ENCODE data around the gene TEP1. TPM values are rescaled to one million over a fixed set of nuclear protein-coding genes. Genes with fewer than 3 reads are reported as not detected.

TEP1 gene
- total and polyA plus RNA-seq, 2 of the 13 experiments (the other 11 are each of a cell fraction or from before 2014, with no cell fraction given), result 11.0 to 12.8 TPM

- Histone ChIP-seq H3K9ac (ENCODE audit: insufficient read depth, low read depth, low read length) (peak within 1 kb of the TSS; percentile 91), H3K27me3 (ENCODE audit: control insufficient read depth in 1 of 2, insufficient read depth in 2 of 2, low read length in 2 of 2) (no peaks in the 10 kb centered on the region; a peak in 1 of 5 replicates), H2AFZ (ENCODE audit: low read length) (peak within 1 kb of the TSS; percentile 59), H3K79me2 (ENCODE audit: insufficient read depth, low read length) (peaks cover 36% of the 10 kb centered on the region), H3K36me3 (replicated peaks in 1 of 2; ENCODE audit: control insufficient read depth in 1 of 2, insufficient read depth in 2 of 2, low read length in 2 of 2) (peaks cover 25 to 56% of the 10 kb centered on the region in 2 experiments), H4K20me1 (ENCODE audit: insufficient read depth, low read length) (no peaks in the 10 kb centered on the region), H3K27ac (ENCODE audit: extremely low read length, insufficient read depth, low read length) (peak within 1 kb of the TSS; percentile 94), H3K4me1 (ENCODE audit: insufficient read depth, low read length) (peaks cover 35% of the 10 kb centered on the region), H3K9me3 (ENCODE audit: low read length) (no peaks in the 10 kb centered on the region), H3K4me3 (replicated peaks in 1 of 3; ENCODE audit: insufficient read depth in 1 of 3, low read depth in 2 of 3, low read length in 3 of 3) (peak within 1 kb of the TSS; percentile 88 to 92 (median 89)), H3K4me2 (ENCODE audit: low read depth, low read length) (peak within 1 kb of the TSS; percentile 95)
- FAIRE-seq, result peak; percentile 100
- BruUV-seq (replicated peaks), result no TSS peak
- DNase-seq (ENCODE audit: low spot score), result peak; percentile 99
- ATAC-seq, result peak; percentile 90
- in situ Hi-C loops (cut with HindIII; ENCODE audit: extremely low pct_ligation_motif_present, low pct_unique_long_range_greater_than_20kb) (loop anchor here (5.0 to 25.0 kb wide), 3 partner anchors 37 to 158 kb away; partner anchors contain the start of genes CCNB1IP1 and PARP2), intact Hi-C loops (cut with micrococcal nuclease; ENCODE audit: unreplicated experiment) (loop anchor here (1.0 to 2.0 kb wide), 3 partner anchors 39 to 159 kb away; partner anchors contain the start of gene CCNB1IP1)
- ChIA-PET POLR2A (interaction anchor here (0.7 to 4.0 kb wide), 28 partner anchors 8 to 1001 kb away, joined by 3 to 59 read pairs (median 8); partner anchors contain the start of genes CHD8, PARP2, PNP and RNASE4), CTCF (ENCODE audit: low intra/inter-chr PET ratio, low total read pairs) (interaction anchor here (1.9 kb wide), 1 partner anchor 39 kb away, joined by 5 read pairs; no protein-coding TSS in a partner anchor)
- under 1% methylated on average over 39 of the region's 56 CpGs for WGBS (ENCODE audit: low lambda C conversion rate)
- TF ChIP-seq MYC (CRISPR knock-in tag; IDR thresholded peaks at IDR 0.05; ENCODE audit: borderline replicate concordance), result peak; percentile 99
- TF ChIP-seq, protein P1, sequence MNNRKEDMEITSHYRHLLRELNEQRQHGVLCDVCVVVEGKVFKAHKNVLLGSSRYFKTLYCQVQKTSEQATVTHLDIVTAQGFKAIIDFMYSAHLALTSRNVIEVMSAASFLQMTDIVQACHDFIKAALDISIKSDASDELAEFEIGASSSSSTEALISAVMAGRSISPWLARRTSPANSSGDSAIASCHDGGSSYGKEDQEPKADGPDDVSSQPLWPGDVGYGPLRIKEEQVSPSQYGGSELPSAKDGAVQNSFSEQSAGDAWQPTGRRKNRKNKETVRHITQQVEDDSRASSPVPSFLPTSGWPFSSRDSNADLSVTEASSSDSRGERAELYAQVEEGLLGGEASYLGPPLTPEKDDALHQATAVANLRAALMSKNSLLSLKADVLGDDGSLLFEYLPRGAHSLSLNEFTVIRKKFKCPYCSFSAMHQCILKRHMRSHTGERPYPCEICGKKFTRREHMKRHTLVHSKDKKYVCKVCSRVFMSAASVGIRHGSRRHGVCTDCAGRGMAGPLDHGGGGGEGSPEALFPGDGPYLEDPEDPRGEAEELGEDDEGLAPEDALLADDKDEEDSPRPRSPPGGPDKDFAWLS (CRISPR knock-in tag; IDR thresholded peaks at IDR 0.05; ENCODE audit: borderline replicate concordance), result no peak; the same call in 1 of the 2 replicates
- TF ChIP-seq, protein P2, sequence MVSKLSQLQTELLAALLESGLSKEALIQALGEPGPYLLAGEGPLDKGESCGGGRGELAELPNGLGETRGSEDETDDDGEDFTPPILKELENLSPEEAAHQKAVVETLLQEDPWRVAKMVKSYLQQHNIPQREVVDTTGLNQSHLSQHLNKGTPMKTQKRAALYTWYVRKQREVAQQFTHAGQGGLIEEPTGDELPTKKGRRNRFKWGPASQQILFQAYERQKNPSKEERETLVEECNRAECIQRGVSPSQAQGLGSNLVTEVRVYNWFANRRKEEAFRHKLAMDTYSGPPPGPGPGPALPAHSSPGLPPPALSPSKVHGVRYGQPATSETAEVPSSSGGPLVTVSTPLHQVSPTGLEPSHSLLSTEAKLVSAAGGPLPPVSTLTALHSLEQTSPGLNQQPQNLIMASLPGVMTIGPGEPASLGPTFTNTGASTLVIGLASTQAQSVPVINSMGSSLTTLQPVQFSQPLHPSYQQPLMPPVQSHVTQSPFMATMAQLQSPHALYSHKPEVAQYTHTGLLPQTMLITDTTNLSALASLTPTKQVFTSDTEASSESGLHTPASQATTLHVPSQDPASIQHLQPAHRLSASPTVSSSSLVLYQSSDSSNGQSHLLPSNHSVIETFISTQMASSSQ (IDR thresholded peaks at IDR 0.05; ENCODE audit: low read depth), result no peak
- TF ChIP-seq, protein P2 (CRISPR knock-in tag; IDR thresholded peaks at IDR 0.05; ENCODE audit: borderline replicate concordance), result peak; percentile 43; the same call in 1 of the 2 replicates
- peak; percentile 18; the same call in 1 of the 2 replicates for TF ChIP-seq CBFB (CRISPR knock-in tag; IDR thresholded peaks at IDR 0.05)
- no peak for TF ChIP-seq ZSCAN20 (CRISPR knock-in tag; IDR thresholded peaks at IDR 0.05; ENCODE audit: borderline replicate concordance)
- TF ChIP-seq, protein P3, sequence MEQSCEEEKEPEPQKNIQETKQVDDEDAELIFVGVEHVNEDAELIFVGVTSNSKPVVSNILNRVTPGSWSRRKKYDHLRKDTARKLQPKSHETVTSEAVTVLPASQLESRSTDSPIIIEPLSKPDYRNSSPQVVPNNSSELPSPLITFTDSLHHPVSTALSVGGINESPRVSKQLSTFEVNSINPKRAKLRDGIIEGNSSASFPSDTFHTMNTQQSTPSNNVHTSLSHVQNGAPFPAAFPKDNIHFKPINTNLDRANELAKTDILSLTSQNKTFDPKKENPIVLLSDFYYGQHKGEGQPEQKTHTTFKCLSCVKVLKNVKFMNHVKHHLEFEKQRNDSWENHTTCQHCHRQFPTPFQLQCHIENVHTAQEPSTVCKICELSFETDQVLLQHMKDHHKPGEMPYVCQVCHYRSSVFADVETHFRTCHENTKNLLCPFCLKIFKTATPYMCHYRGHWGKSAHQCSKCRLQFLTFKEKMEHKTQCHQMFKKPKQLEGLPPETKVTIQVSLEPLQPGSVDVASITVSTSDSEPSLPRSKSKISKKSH (CRISPR knock-in tag; IDR thresholded peaks at IDR 0.05; ENCODE audit: borderline replicate concordance), result peak; percentile 19; the same call in 1 of the 2 replicates
- peak; percentile 37 for TF ChIP-seq KLF12 (CRISPR knock-in tag; IDR thresholded peaks at IDR 0.05; ENCODE audit: borderline replicate concordance)
- no peak for TF ChIP-seq ZNF432 (CRISPR knock-in tag; IDR thresholded peaks at IDR 0.05; ENCODE audit: borderline replicate concordance)
- peak; percentile 70 for TF ChIP-seq HINFP (CRISPR knock-in tag; IDR thresholded peaks at IDR 0.05; ENCODE audit: low read depth)
- TF ChIP-seq, protein P4, sequence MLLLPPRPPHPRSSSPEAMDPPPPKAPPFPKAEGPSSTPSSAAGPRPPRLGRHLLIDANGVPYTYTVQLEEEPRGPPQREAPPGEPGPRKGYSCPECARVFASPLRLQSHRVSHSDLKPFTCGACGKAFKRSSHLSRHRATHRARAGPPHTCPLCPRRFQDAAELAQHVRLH (CRISPR knock-in tag; IDR thresholded peaks at IDR 0.05; ENCODE audit: borderline replicate concordance, low read depth), result peak; percentile 70
- TF ChIP-seq SP4 (CRISPR knock-in tag; IDR thresholded peaks at IDR 0.05), result peak; percentile 73
These were observed 41.4 kb upstream of the TEP1 start, which contains the start of the genes APEX1 and OSGEP for GRCh38 chr14:20454516-20455354. Gene APEX1, plus strand, starts transcription at chr14:20455226. Its CDS starts 420 bp downstream, at chr14:20455646. Gene OSGEP, minus strand, starts transcription at chr14:20454812. Its CDS starts 129 bp downstream, at chr14:20454683.
